ENCODE measurements around the gene PCYT1A.
"Not testable (repeated sequence)": the region's sequence is repeated elsewhere in the genome, so short reads cannot be mapped to it uniquely, and the experiment has no call there.

Gene PCYT1A

DNA sequence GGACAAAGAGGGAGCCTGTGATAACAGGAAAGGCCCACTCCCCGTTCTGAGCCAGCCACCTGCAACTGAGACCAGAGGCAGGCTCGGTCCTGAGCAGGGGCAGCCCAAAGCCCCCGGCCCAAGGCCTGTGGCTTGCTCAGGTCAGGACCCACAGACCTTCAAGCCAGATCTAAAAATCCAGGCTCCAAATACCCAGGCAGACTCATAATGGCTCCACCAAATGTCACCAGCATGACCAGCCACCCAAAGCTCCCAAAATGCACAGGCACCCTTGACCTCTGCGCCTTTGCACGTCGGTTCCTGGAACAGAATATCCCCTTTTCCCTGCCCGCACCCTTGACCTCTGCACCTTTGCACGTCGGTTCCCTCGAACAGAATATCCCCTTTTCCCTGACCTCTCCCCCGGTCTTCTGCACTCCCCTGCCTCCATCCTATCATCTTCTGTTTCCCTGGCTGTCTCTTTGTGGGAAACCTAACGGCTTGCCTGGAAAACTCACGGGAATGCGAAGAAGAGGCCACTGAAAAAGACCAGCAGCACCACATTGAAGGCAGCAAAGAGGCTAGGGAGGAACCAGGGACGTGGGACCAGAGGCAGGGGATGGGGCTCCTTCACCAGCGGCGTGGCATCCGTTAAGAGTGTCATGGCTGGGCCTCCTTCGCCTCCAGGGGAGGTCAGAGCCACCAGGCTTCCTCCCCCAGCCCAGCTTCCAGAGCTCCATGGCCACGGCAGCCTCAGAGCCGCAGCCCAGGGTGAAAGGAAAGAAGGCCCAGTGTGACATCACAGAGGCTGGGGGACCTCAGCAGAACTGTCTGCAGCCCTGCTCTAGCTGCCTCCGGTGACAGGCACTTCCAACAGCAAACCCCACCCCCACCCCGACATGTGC is 76.6 kb downstream of the PCYT1A start, which contains the start of gene ZDHHC19:
TSS of gene ZDHHC19 (minus strand) at position 728 of the 884 bp plus-strand sequence. CDS start at position 643, 85 bp downstream.
- no peak for DNase-seq

DNA sequence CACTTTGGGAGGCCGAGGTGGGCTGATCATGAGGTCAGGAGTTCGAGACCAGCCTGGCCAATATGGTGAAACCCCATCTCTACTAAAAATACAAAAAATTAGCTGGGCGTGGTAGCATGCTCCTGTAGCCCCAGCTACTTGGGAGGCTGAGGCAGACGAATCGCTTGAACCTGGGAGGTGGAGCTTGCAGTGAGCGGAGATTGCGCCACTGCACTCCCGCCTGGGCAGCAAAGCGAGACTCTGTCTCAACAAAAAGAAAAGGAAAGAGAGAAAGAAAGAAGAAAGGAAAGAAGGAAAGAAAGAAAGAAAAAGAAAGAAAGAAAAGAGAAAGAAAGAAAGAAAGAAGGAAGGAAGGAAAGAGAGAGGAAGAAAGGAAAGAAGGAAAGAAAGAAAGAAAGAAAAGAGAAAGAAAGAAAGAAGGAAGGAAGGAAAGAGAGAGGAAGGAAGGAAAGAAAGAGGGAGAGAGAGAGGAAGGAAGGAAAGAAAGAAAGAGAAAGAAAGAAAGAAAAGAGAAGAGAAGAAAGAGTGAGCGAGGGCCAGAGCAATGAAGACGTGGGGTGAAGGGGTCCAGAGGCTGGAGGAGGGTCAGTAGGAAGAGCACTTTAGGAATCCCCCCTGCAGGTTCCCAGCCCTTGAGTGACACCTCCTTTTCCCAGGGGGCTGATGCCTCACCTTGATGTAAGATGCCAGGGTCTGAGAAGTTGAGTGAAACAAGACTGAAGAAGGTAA is 77.4 kb downstream of the PCYT1A start:
- DNase-seq, result not testable (repeated sequence)

DNA sequence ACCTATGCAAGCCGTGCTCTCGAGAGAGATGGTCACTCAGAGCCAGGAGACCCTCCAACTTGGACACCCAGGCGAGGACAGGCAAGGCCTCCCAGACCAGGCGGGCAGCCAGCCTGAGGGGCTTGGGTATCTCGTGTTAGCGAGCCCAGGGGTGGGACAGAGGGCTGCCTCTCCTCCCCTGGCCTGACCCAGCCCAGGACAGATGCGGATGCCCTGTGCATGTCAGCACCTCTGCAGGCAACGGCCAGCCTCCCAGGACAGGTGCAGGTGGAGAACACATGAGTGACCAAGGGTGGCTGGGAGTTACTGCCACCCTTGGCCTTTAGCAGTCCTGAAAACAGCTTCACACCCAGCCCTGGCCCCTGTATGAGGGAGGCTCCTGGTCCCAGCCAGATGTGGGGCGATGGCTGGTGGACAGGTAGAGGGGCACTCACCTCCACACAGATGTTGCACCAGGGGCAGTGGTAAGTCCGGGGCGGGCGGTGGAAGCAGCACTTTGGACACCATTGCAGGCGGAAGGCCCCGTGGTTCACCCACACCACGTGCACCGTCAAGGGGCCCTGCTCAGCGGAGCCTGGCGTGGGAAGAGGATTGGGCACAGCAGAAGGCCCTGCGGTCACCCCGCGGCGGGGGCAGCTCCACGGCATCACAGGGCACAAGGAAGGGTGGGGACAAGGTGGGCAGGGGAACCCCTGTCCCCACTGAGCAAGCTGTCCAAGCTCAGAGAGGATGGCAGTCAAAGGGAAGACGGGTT is 78.4 kb downstream of the PCYT1A start:
- DNase-seq, result no peak

DNA sequence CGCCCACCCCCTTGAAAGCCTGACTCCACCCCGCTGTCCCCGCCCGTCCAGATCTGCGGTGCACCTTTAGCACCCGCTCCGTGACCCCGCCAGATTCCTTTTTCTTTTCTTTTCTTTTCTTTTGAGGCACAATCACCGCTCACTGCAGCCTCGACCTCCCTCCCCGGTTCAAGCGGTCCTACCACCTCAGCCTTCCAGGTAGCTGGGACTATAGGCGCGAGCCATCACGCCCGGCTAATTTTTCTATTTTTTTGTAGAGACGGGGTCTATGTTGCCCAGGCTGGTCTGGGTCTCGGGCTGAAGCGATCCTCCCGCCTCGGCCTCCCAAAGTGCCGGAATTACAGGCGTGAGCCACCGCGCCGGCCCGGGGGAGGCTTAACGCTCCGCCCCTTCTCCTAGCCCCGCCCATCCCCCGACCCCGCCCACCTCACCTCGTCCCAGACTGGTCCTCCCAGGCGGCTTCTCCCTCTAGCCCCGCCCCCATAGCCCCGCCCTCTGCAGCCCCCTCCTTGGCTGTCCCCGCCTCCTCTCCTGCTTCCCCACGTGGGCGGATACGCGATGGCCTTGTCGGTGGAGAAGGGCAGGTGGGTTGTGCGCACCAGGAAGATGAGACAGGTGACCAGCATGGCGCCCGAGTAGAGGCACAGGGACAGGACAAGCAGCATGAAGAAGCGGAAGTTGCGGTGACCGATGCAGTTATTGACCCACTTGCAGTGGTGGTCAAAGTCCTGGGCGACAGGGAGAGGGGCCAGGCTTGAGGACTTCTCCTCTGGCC is 79.5 kb downstream of the PCYT1A start:
- no peak for DNase-seq

DNA sequence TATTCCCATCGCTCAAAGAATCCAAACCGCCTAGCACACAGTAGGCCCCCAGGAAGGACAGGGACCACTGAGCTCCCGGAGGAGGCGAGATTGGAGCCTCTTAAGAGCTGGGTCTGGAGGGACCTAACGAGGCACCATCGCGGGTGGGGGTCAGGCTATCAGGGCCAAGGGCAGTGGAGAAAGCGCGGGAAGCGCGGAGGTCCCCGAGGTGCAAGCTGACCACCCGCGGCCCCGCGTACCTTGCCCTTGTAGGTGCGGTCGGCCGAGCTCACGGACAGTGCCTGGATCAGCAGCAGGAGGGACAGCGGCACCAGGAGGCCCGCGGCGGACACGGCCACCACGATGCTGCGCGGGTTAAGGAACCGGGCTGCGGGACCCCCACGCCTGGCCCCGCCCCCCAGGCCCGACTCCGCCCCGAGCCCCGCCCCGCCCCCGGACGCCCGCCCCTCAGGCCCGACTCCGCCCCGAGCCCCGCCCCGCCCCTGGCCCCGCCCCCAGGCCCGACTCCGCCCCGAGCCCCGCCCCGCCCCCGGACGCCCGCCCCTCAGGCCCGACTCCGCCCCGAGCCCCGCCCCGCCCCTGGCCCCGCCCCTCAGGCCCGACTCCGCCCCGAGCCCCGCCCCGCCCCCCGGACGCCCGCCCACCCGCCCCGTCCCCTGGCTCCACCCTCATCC is 80.2 kb downstream of the PCYT1A start:
- no peak for DNase-seq

DNA sequence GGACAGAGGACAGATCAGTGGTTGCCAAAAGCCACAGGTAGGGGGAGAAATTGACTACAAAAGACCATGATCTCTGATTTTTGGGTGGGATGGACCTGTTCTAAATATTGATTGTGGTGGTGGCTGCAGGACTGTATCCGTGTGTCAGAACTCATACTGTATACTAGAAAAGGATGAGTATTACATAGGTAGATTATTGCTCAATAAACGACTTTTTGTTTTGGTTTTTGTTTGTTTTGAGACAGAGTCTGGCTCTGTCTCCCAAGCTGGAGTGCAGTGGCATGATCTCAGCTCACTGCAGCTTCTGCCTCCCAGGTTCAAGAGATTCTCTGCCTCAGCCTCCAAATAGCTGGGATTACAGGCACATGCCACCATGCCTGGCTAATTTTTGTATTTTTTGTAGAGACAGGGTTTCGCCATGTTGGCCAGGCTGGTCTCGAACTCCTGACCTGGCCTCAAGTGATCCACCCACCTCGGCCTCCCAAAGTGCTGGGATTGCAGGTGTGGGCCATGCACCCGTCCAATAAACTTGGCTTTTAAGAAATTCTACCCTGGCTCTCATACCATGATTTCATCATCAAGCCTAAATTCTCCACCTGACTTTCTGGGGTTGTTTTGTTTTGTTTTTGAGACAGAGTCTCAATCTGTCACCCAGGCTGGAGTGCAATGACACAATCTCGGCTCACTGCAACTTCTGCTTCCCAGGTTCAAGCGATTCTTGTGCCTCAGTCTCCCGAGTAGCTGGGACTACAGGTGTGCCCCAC is 81.9 kb downstream of the PCYT1A start:
- DNase-seq, result not testable (repeated sequence)

DNA sequence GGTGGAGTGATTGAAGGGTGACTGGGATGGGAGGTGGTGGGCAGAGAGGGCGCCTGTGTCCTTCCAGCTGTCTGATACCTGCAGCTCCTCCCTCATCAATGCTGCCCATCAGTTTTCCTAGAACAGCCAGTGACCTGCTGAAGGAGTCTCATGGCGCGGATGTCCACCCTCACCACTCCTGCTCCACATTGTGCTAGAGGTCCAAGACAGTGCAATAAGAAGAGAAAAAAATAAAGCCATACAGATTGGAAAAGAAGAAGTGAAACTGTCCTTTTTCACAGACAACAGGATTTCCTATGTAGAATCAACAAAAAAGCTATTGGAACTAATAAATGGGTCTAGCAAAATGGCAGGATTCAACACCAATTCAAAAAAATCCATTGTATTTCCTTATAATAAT is 83.7 kb downstream of the PCYT1A start:
- DNase-seq, result no peak

DNA sequence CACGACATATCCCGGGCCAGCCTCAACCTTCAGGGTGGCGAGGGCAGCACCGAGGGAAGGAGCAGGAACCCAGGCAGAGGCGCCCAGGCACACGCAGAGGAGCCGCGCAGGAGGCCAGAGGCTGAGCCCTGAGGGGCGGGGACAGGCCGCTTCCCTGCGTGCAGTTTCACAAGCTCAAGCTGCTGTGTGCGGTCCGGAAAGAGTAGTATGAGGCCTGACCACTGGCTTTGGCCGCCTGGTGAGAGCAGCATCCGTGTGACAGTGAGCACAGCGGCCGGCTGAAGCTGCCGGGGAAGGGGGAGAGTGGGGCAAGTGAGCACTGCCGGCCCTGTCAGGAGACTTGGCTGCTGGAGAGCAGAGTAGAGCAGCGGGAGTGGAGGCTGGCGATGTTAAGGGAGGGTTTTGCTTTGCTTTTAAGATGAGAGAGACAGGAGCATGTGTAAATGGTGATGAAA is 85.0 kb downstream of the PCYT1A start:
- DNase-seq, result no peak

DNA sequence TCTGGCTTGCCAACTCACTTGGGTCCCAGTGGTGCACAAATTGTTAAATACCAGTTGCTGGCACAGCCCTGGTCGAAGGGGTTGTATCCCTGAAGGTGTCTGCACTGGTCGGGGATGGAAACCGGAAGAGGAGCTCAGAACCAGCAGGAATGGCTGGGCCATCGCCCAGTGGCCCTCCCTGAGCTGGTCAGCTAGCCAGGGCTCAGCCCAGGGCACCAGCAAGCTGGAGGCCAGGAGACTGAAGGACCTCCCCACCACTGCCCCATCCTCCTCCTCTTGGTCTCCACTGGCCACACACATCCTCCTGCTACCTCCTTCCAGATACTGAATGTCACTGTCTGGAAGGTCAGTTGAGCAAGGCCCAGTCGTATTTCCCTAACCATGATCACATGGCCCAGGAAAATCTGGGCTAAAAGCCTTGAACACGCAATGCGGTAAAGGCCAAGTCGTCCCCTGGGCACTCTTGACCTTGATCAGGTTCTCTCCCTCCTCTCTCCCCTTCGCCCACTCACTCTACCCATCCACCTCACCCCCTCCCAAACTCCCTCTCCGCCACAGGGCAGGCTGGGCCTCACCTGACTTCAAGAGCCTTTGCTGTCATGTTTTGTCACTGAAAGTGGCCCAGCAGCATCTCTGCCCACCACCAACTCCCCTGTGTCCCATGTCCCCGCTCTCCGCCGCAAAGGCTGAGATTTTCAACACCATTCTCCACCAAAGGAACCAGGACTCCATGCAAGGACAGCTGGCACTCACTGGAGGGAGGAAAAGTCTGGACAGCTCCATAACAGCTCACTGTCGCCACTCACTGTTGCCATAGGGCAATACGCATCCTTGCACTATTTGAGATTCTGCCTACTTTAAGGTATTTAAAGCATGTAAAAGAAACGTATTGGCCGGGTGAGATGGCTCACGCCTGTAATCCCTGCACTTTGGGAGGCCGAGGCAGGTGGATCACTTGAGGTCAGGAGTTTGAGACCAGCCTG is 88.5 kb downstream of the PCYT1A start:
- peak; percentile 53 for DNase-seq

DNA sequence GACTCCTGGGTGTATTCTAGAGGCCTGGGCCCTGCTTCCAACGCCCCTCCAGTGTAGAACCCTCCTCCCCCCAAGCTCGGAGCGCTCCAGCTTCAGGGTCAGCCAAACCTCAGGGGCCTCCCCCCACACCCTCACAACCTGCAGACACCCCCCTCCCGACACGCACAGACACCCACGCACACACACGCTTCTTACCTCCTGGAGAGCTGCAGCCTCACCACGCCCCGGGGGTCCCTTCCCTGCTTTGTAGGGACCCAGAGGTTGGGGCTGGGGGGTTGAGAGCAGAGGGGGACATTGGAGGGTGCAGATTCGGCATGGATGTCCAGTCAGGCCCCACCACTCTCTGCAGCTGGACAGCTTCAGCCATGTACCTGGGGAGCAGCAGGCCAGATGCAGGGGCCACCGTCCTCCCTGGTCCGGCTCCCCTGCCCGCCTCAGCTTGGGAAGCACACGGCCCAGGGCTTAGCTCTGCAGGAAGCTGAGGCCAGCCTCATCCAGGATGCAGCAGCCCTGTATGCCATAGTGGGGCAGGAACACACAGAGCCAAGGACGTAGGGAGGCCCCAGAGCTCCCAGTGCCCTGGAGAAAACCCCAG is 89.3 kb downstream of the PCYT1A start:
- no peak for DNase-seq

DNA sequence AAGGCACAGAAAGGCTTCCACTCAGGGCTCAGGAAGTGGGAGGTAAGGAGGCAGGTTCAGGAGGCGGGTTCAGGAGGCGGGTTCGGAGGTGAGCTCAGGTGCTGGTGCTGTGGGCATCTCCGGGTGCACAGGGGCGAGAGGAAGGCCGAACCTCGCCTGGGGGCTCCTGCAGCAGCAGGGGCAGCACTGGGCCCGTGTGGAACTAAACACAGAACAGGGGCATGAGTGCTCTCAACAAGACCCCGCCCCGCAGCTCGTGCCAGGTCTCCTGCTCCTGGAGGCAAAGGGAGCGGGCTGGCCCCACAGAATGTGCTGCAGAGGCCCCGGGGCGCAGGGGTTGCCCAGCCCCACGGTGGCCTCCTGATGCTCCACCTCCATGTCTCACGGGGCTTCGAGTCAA is 90.0 kb downstream of the PCYT1A start:
- no peak for DNase-seq

DNA sequence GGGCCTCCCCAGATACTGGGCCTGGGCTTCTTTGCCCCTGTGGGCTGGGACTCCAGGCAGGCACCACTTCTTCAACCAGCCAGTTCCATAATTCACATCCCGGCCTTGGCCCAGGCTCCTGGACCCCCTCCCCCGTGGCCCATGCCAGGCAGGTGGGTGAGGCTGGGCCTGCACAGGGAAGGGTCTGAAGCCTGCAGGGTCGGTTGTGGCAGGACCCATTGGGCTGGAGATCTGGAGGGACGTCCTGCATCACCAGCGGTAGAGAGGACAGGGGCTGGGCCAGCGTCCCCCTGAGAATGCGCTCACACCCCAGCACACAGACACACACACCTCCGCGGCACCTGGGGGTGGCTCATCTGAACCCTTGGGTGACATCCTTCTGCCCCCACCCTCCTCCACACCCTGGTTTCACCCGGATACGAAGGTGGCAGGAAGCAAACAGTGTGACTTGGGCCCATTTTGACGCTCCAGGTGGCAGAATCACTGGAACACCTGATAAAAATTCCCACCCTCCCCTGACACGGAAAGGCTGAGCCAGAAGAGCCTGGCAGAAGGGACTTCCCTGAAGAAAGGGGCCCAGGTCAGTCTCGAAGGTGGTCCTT is 91.8 kb downstream of the PCYT1A start:
- DNase-seq, result no peak

DNA sequence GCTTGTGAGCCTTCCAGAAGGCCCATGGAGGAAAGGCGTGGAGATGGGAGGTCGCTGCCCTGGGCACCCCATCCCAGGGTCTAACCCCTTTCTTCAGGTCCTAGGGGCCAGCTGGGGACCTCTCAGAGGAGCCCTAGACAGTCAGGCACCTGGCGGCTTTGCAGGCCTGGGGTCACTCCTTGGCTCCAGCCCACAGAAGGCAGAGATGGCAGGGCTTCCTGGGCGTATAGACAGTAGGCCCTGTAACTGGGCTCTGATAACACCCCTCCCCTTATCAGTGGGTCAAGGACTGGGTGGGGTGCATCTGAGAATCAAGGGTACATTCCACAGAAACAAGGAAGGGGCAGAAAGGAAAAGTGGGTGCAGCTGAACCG is 93.0 kb downstream of the PCYT1A start:
- no peak for DNase-seq

DNA sequence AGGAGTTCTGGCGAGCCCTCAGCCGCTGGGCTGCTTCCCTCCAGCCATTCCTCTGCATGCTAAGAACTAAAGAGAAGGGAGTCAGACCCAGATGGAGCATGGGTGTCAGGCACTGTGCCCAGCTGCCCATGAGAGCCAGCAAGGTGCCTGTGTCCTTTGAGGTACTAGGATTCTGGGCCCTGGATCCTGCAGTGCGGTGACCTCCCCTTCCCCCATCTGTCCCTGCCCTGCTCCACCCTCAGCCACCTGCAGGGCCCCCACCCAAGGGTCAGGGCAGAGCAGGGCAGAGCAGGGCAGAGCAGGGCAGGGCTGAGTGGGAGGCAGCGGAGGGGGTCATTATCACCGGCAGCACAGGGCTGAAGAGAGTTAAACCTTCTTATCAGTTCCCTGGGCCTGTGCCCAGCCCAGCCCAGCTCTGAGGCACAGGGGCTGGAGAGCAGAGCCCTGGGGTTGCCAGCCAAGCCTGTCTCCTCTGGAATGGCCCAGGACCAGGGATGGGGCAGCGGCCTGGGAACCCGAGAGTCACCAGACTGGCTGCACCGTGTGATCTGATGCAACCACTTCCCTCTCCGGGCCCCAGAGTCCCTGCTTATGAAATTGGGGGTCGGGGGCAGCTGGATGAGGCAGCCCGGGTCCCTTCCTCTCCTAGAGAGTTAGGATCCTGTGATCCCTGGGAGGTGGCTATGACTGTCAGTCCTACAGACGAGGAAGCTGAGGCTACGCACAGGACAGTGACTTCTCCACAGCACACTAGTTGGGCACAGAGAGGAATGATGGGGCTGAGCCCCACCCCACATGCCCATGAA is 93.6 kb downstream of the PCYT1A start:
- no peak for DNase-seq

DNA sequence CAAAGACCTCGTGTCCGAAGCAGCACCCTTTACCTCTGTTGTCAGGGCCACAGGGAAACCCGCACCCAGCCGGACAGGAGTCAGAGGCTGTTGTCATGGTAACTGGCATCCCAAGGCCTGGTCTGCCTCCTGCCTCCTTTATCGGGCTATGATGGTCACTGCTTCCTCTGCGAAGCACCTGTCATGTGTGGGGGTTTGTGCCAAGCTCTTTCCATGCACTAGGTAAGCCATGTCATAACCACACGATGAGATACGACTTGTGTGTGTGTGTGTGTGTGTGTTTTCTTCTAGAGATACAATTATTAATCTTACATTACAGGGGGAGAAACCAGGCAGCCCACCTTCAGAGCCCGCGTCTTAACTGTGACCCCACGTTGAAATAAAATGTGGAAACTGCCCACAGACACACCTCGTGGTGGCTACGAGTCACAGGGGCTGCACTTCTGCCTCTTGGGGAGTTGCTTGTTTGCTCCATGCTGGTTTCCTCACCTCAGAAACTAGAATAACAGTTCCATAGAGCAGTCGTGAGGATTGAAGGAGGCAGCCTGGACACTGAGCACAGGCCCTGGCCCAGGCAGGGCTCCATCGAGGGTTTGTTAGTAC is 94.3 kb downstream of the PCYT1A start:
- no peak for DNase-seq

DNA sequence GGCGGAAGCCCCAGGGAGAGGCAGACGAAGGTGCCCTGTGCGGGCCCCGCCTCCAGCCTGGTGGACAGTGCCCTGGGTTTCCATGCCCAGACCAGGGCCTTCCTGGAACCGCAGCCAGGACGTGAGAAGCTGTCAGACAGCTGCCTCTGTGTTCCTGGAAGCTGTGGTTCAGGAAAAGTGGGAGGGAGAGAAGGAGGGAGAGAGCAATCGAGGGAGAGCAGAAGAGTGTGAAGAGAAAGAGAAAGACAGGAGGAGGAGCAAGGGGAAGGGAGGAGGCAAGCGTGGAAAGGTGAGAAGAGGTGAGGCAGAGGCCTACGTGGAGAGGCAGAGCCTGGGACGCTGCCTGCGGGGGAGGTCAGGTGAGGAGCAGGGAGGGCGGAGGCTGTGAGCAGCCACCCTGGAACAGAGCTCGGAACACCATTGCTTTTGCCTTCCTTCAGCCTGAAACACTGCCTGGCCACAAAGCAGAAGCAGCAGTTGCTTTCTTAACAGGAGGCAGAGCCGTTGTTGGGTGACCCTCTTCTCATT is 94.9 kb downstream of the PCYT1A start:
- DNase-seq, result no peak

DNA sequence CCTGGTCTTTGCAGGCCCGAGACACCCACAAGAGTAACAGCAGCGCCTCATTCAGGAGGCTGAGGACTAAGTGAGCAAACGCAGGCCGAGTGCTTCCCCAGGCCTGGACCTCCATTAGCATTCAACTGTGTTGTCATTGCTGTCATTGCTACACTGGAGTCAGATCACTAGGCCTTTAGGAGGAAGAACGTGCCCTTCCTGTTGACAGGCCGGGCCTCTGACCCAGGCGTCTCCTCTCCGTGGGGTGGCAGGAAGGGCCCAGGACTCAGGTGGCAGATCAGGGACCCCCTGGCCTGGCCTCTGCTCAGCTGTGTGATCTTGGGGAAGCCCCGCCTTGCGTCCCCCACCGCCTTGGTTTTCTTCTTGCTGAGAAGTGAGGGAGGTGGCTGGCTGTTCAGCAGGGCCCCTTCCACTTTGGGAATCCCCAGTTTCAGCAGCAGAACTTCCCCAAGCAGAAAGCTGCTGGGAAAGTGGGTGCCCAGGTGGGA is 95.4 kb downstream of the PCYT1A start:
- DNase-seq, result no peak

Measured in NCI-H82 (cell line).